ENCODE results near the gene ARIH2. TPM values are rescaled to one million over a fixed set of nuclear protein-coding genes. Genes with fewer than 3 reads are reported as not detected.

Gene ARIH2
- total and polyA plus RNA-seq, 9 of the 15 experiments (the other 6 are each of a cell fraction or from before 2014, with no cell fraction given), result 27.0 to 120 (median 108) TPM

- Histone ChIP-seq H3K9me1 (ENCODE audit: control insufficient read depth, insufficient read depth, low read length) (no peaks in the 10 kb centered on the region), H3K79me2 (ENCODE audit: control insufficient read depth, insufficient read depth, low read length) (no peaks in the 10 kb centered on the region), H2AFZ (ENCODE audit: low read depth, low read length) (no peak overlapping the region), H3K36me3 (ENCODE audit: control insufficient read depth, insufficient read depth, low read length) (no peaks in the 10 kb centered on the region), H3K9me3 (replicated peaks; ENCODE audit: control insufficient read depth, insufficient read depth, low read depth, low read length) (no peaks in the 10 kb centered on the region), H3K27ac (ENCODE audit: extremely low read depth, low read depth, low read length) (no peak overlapping the region), H3K4me3 (no peak overlapping the region), H3K9ac (ENCODE audit: insufficient read depth in 1 of 2, low read depth in 2 of 2, low read length in 2 of 2) (no peak overlapping the region), H3K27me3 (ENCODE audit: control insufficient read depth in 2 of 2, insufficient read depth in 2 of 2, low read length in 2 of 2) (no peaks in the 10 kb centered on the region), H3K4me1 (replicated peaks in 1 of 2; ENCODE audit: control insufficient read depth in 2 of 2, insufficient read depth in 2 of 2, low read length in 2 of 2) (0 out of 5 replicates have a peak, but pooled peaks cover 0 to 2% of the 10 kb centered on the region in 2 experiments), H3K4me2 (ENCODE audit: insufficient read depth, low read length) (no peak overlapping the region), H4K20me1 (replicated peaks; ENCODE audit: control insufficient read depth, insufficient read depth, low read length) (no peaks in the 10 kb centered on the region)
- ATAC-seq (no peak), DNase-seq (ENCODE audit: extremely low read depth in 1 of 4, low spot score in 3 of 4) (no peak), FAIRE-seq (no peak)
- no TSS peak for BruUV-seq (replicated peaks)
- POLR2A ChIA-PET, result no interaction called here
- in situ Hi-C loops (cut with MboI) (no loop called here), intact Hi-C loops (cut with micrococcal nuclease) (no loop called here)
- CTCF ChIA-PET (ENCODE audit: low intra/inter-chr PET ratio), result no interaction called here
- TF ChIP-seq, protein P1, sequence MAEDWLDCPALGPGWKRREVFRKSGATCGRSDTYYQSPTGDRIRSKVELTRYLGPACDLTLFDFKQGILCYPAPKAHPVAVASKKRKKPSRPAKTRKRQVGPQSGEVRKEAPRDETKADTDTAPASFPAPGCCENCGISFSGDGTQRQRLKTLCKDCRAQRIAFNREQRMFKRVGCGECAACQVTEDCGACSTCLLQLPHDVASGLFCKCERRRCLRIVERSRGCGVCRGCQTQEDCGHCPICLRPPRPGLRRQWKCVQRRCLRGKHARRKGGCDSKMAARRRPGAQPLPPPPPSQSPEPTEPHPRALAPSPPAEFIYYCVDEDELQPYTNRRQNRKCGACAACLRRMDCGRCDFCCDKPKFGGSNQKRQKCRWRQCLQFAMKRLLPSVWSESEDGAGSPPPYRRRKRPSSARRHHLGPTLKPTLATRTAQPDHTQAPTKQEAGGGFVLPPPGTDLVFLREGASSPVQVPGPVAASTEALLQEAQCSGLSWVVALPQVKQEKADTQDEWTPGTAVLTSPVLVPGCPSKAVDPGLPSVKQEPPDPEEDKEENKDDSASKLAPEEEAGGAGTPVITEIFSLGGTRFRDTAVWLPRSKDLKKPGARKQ (CRISPR knock-in tag; IDR thresholded peaks at IDR 0.05), result no peak
- TF ChIP-seq, protein P2, sequence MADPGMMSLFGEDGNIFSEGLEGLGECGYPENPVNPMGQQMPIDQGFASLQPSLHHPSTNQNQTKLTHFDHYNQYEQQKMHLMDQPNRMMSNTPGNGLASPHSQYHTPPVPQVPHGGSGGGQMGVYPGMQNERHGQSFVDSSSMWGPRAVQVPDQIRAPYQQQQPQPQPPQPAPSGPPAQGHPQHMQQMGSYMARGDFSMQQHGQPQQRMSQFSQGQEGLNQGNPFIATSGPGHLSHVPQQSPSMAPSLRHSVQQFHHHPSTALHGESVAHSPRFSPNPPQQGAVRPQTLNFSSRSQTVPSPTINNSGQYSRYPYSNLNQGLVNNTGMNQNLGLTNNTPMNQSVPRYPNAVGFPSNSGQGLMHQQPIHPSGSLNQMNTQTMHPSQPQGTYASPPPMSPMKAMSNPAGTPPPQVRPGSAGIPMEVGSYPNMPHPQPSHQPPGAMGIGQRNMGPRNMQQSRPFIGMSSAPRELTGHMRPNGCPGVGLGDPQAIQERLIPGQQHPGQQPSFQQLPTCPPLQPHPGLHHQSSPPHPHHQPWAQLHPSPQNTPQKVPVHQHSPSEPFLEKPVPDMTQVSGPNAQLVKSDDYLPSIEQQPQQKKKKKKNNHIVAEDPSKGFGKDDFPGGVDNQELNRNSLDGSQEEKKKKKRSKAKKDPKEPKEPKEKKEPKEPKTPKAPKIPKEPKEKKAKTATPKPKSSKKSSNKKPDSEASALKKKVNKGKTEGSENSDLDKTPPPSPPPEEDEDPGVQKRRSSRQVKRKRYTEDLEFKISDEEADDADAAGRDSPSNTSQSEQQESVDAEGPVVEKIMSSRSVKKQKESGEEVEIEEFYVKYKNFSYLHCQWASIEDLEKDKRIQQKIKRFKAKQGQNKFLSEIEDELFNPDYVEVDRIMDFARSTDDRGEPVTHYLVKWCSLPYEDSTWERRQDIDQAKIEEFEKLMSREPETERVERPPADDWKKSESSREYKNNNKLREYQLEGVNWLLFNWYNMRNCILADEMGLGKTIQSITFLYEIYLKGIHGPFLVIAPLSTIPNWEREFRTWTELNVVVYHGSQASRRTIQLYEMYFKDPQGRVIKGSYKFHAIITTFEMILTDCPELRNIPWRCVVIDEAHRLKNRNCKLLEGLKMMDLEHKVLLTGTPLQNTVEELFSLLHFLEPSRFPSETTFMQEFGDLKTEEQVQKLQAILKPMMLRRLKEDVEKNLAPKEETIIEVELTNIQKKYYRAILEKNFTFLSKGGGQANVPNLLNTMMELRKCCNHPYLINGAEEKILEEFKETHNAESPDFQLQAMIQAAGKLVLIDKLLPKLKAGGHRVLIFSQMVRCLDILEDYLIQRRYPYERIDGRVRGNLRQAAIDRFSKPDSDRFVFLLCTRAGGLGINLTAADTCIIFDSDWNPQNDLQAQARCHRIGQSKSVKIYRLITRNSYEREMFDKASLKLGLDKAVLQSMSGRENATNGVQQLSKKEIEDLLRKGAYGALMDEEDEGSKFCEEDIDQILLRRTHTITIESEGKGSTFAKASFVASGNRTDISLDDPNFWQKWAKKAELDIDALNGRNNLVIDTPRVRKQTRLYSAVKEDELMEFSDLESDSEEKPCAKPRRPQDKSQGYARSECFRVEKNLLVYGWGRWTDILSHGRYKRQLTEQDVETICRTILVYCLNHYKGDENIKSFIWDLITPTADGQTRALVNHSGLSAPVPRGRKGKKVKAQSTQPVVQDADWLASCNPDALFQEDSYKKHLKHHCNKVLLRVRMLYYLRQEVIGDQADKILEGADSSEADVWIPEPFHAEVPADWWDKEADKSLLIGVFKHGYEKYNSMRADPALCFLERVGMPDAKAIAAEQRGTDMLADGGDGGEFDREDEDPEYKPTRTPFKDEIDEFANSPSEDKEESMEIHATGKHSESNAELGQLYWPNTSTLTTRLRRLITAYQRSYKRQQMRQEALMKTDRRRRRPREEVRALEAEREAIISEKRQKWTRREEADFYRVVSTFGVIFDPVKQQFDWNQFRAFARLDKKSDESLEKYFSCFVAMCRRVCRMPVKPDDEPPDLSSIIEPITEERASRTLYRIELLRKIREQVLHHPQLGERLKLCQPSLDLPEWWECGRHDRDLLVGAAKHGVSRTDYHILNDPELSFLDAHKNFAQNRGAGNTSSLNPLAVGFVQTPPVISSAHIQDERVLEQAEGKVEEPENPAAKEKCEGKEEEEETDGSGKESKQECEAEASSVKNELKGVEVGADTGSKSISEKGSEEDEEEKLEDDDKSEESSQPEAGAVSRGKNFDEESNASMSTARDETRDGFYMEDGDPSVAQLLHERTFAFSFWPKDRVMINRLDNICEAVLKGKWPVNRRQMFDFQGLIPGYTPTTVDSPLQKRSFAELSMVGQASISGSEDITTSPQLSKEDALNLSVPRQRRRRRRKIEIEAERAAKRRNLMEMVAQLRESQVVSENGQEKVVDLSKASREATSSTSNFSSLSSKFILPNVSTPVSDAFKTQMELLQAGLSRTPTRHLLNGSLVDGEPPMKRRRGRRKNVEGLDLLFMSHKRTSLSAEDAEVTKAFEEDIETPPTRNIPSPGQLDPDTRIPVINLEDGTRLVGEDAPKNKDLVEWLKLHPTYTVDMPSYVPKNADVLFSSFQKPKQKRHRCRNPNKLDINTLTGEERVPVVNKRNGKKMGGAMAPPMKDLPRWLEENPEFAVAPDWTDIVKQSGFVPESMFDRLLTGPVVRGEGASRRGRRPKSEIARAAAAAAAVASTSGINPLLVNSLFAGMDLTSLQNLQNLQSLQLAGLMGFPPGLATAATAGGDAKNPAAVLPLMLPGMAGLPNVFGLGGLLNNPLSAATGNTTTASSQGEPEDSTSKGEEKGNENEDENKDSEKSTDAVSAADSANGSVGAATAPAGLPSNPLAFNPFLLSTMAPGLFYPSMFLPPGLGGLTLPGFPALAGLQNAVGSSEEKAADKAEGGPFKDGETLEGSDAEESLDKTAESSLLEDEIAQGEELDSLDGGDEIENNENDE (IDR thresholded peaks at IDR 0.05; ENCODE audit: low read depth, low read length), result no peak
- no peak for TF ChIP-seq TAF7 (tag; IDR thresholded peaks at IDR 0.05)
- TF ChIP-seq NCOA1 (IDR thresholded peaks at IDR 0.05; ENCODE audit: low read depth), result no peak
- TF ChIP-seq USF1 (CRISPR knock-in tag; IDR thresholded peaks at IDR 0.05), result no peak
- TF ChIP-seq ZNF282 (CRISPR knock-in tag; IDR thresholded peaks at IDR 0.05), result no peak
- TF ChIP-seq, protein P3, sequence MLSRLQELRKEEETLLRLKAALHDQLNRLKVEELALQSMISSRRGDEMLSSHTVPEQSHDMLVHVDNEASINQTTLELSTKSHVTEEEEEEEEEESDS (CRISPR knock-in tag; IDR thresholded peaks at IDR 0.05), result no peak
- TF ChIP-seq TAL1 (IDR thresholded peaks at IDR 0.05), result no peak
These were observed 32.9 kb upstream of the ARIH2 start for GRCh38 chr3:48885753-48886152.
